OCI-LY3 (cell line): ENCODE data around the gene ADD1.

Experiments used
- H2AFZ ChIP-seq: fragments of 200-600, 300-600 bp; shearing (Covaris generic); 2 replicates; pipeline ENCODE4 v1.6.0; 2014; ENCODE audit warnings: antibody characterized with exemption, low read depth, low read length
- H3K27ac ChIP-seq: fragments of 200-600, 300-600 bp; sonication (generic); 2 replicates; pipeline ENCODE4 v1.5.1; 2014; ENCODE audit warnings: mild to moderate bottlenecking, low read length, moderate library complexity, mixed read lengths
- H3K27me3 ChIP-seq: fragments of 200-600, 300-600 bp; sonication (generic); 2 replicates; pipeline ENCODE4 v1.6.1; 2014; ENCODE audit warnings: low read depth, low read length, mixed read lengths
- H3K36me3 ChIP-seq: fragments of 200-600, 300-600 bp; sonication (generic); replicated peaks from 2 replicates; pipeline ENCODE3; 2014; ENCODE audit warnings: low read depth, low read length, mixed read lengths
- H3K4me1 ChIP-seq: fragments of 300-600, 200-600 bp; sonication (generic); 2 replicates; pipeline ENCODE4 v1.6.1; 2014; ENCODE audit warnings: low read length, mixed read lengths
- H3K4me2 ChIP-seq: fragments of 200-600, 300-600 bp; sonication (generic); 2 replicates; pipeline ENCODE4 v1.6.1; 2014; ENCODE audit warnings: low read length, mixed read lengths
- H3K4me3 ChIP-seq: fragments of 300-600, 200-600 bp; sonication (generic); 2 replicates; pipeline ENCODE4 v1.5.1; 2014; ENCODE audit warnings: antibody characterized with exemption, mild to moderate bottlenecking, low read length, moderate library complexity
- H3K79me2 ChIP-seq: fragments of 300-600, 200-600 bp; shearing (Covaris generic); 2 replicates; pipeline ENCODE4 v1.6.1; 2014; ENCODE audit warnings: mild to moderate bottlenecking, low read length, mixed read lengths
- H3K9ac ChIP-seq: fragments of 300-600, 200-600 bp; shearing (Covaris generic); 2 replicates; pipeline ENCODE4 v1.6.0; 2014; ENCODE audit warnings: mild to moderate bottlenecking, low read length, moderate library complexity
- H3K9me3 ChIP-seq: fragments of 200-600, 300-600 bp; shearing (Covaris generic); 2 replicates; pipeline ENCODE4 v1.6.1; 2014; ENCODE audit warnings: low read length, mixed read lengths; ENCODE audit not compliant: insufficient read depth
- H4K20me1 ChIP-seq: fragments of 200-600, 300-600 bp; sonication (generic); 2 replicates; pipeline ENCODE4 v1.6.1; 2016; ENCODE audit warnings: low read length, mixed read lengths; ENCODE audit not compliant: insufficient read depth
- CTCF ChIP-seq: fragments of 200-600, 300-600 bp; sonication (generic); IDR thresholded peaks from 2 replicates; pipeline ENCODE4 v1.5.1; 2014; ENCODE audit warnings: antibody characterized with exemption, low read length, low read depth
- EZH2phosphoT487 ChIP-seq: fragments of 200-600 bp; shearing (Covaris generic); IDR thresholded peaks from 2 replicates; pipeline ENCODE4 v1.6.1; 2018; ENCODE audit warnings: antibody characterized with exemption, mixed run types, low read depth

Gene ADD1

DNA sequence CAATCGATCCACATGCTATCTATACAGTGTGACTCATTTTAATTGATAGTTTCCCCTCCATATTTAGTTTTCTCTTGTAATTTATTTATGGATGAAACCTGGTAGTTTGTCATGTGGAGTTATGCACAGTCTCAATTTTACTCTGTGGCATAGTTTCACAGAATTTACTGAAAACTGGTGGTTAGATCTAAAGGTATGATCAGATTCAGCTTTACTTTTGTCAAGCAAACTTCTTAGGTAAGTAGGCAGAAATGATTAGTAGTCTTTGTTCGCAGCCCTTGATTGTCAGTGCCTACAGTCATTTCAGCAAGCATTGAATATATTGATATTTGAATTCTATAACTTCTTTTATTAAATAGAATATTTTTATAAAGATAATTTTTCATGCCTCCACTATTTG, 2.5 kb downstream of the ADD1 start:
- peak overlapping the region; percentile 99 for H3K4me3 ChIP-seq
- H3K27ac ChIP-seq = no peak overlapping the region
- H4K20me1 ChIP-seq = peaks cover 45% of the 10 kb centered on the region
- no peaks in the 10 kb centered on the region for H3K36me3 ChIP-seq
- H3K4me1 ChIP-seq = peaks cover 37% of the 10 kb centered on the region
- H3K9ac ChIP-seq = no peak overlapping the region
- no peak overlapping the region for H2AFZ ChIP-seq
- peaks cover 68% of the 10 kb centered on the region for H3K79me2 ChIP-seq
- no peaks in the 10 kb centered on the region for H3K9me3 ChIP-seq
- TF ChIP-seq EZH2phosphoT487 = no peak
- TF ChIP-seq CTCF = no peak
- no peaks in the 10 kb centered on the region for H3K27me3 ChIP-seq
- peak overlapping the region; percentile 90 for H3K4me2 ChIP-seq

DNA sequence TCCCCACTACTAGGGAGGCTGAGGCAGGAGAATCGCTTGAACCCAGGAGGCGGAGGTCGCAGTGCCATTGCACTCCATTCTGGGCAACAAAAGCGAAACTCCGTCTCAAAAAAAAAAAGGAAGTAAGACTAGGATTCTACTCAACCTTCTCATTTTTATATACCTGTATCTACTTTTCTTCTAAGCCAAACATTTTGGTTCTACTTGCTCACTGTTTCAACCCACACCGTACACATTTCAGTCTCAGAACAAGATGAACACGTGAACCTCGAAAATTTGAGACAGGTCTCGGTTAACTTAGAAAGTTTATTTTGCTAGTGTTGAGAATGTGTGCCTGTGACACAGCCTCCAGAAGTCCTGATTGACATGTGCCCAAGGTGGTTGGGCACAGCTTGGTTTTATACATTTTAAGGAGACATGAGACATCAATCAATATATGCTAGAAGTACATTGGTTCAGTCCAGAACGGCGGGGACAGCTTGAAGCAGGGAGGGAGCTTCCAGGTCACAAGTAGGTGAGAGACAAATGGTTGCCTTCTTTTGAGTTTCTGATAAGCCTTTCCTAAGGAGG, 3.7 kb downstream of the ADD1 start:
- H3K27ac ChIP-seq = peak overlapping the region; percentile 48
- peak overlapping the region; percentile 58 for H3K4me2 ChIP-seq
- no peak for TF ChIP-seq EZH2phosphoT487
- H4K20me1 ChIP-seq = peaks cover 51% of the 10 kb centered on the region
- H3K9ac ChIP-seq = no peak overlapping the region
- H3K27me3 ChIP-seq = no peaks in the 10 kb centered on the region
- peaks cover 47% of the 10 kb centered on the region for H3K4me1 ChIP-seq
- no peak overlapping the region for H2AFZ ChIP-seq
- H3K4me3 ChIP-seq = peak overlapping the region; percentile 19
- no peaks in the 10 kb centered on the region for H3K9me3 ChIP-seq
- H3K36me3 ChIP-seq = no peaks in the 10 kb centered on the region
- H3K79me2 ChIP-seq = peaks cover 76% of the 10 kb centered on the region

DNA sequence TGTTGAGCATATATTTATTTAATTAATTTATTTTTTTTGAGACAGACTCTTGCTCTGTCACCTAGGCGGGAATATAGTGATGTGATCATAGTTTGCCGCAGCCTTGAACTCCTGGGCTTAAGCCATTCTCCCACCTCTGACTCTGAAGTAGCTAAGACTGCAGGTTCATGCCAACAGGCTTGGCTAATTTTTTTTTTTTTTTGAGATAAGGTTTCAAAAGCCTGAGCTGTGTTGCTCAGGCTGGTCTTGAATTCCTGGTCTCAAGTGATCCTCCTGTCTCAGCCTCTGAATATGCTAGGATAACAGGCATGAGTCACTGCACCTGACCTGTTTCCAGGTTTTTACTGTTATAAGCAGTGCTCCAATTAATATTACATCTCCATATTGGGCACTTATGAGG, 4.8 kb downstream of the ADD1 start:
- Histone ChIP-seq H3K79me2 (peaks cover 77% of the 10 kb centered on the region), H3K4me2 (no peak overlapping the region)
- TF ChIP-seq CTCF (no peak), EZH2phosphoT487 (no peak)

GRCh38 chr4:2849267-2850152, 5.9 kb downstream of the ADD1 start:
- H3K9me3 ChIP-seq = no peaks in the 10 kb centered on the region
- H2AFZ ChIP-seq = no peak overlapping the region
- peaks cover 55% of the 10 kb centered on the region for H4K20me1 ChIP-seq
- H3K4me1 ChIP-seq = peaks cover 46% of the 10 kb centered on the region
- peaks cover 8% of the 10 kb centered on the region for H3K36me3 ChIP-seq
- H3K4me3 ChIP-seq = no peak overlapping the region
- H3K79me2 ChIP-seq = peaks cover 72% of the 10 kb centered on the region
- no peaks in the 10 kb centered on the region for H3K27me3 ChIP-seq
- TF ChIP-seq CTCF = no peak
- no peak for TF ChIP-seq EZH2phosphoT487
- no peak overlapping the region for H3K27ac ChIP-seq
- H3K4me2 ChIP-seq = no peak overlapping the region
- H3K9ac ChIP-seq = no peak overlapping the region

More for the DNA sequence above, 4.8 kb downstream of the ADD1 start:
- no peak overlapping the region for H3K9ac ChIP-seq
- no peaks in the 10 kb centered on the region for H3K36me3 ChIP-seq
- no peak overlapping the region for H3K4me3 ChIP-seq
- no peaks in the 10 kb centered on the region for H3K27me3 ChIP-seq
- no peaks in the 10 kb centered on the region for H3K9me3 ChIP-seq
- no peak overlapping the region for H3K27ac ChIP-seq
- H4K20me1 ChIP-seq = peaks cover 51% of the 10 kb centered on the region
- H3K4me1 ChIP-seq = peaks cover 46% of the 10 kb centered on the region
- no peak overlapping the region for H2AFZ ChIP-seq
